ENCODE data around the gene CLPTM1L. TPM values are rescaled to one million over a fixed set of nuclear protein-coding genes. Genes with fewer than 3 reads are reported as not detected.

Gene CLPTM1L
- total RNA-seq, 1 donor from 2014 or later = 131 TPM

DNA sequence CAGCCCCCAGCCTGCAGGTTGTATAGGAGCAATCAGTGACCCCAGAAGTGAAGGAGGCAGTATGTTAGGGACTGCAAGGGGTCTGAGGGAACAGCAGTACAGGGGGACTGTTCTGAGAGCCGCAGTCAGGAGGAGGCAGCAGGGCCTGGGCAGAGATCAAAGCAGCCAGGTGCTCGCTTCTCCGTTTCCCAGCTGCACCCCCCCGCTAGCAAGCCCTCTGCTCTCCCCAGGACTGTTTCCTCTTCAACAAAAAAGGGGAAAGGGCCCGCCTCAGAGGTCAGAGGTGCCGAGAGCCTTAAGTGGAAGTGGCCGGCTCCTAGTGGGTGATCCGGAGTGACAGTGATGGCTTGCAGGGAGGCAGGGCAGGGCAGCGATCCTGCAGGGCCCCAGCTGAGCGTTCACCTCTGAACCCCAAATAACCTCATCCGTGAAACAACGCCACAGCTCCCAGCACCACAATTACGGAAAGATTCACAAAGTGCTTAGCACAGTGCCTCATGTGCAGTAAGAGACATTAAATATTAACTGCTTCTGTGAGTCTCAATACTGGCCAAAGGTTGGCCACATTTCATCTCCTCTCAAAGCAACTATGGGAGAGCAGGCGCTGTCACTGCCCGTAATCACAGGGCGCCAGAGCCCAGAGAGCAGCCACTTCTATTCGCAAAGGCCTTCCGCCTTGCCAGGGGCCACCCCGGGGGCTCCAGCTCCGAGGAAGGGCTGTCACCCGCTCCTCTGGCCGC lies 8.0 kb downstream of the CLPTM1L start:
- Mint-ChIP-seq H3K9me3 (ENCODE audit: unreplicated experiment) (peaks cover 3% of the 10 kb centered on the region), H3K4me3 (ENCODE audit: unreplicated experiment) (no peak overlapping the region)
- peaks cover 30% of the 10 kb centered on the region for H3K36me3 ChIP-seq (ENCODE audit: insufficient read depth, low read length)

GRCh38 chr5:1336106-1336561 lies 8.8 kb downstream of the CLPTM1L start:
- no peaks in the 10 kb centered on the region for H3K9me3 ChIP-seq (ENCODE audit: insufficient read depth, low read depth, low read length)
- no peaks in the 10 kb centered on the region for H3K4me1 ChIP-seq (ENCODE audit: insufficient read depth, low read length)
- FAIRE-seq = no peak
- H3K27me3 ChIP-seq (ENCODE audit: insufficient read depth, low read length) = no peaks in the 10 kb centered on the region
- Mint-ChIP-seq H3K36me3 (ENCODE audit: low read depth, unreplicated experiment) (peaks cover 16% of the 10 kb centered on the region), H3K27me3 (ENCODE audit: low read depth, unreplicated experiment) (no peaks in the 10 kb centered on the region), H3K4me1 (ENCODE audit: low read depth, unreplicated experiment) (no peaks in the 10 kb centered on the region), H3K9me3 (ENCODE audit: unreplicated experiment) (peaks cover 5% of the 10 kb centered on the region), H3K27ac (ENCODE audit: unreplicated experiment) (no peak overlapping the region), H3K4me3 (ENCODE audit: unreplicated experiment) (no peak overlapping the region)
- H3K79me2 ChIP-seq (ENCODE audit: insufficient read depth, low read length) = peaks cover 14% of the 10 kb centered on the region
- DNase-seq (ENCODE audit: low read depth) = no peak
- H3K9ac ChIP-seq (ENCODE audit: low read length) = no peak overlapping the region
- H3K27ac ChIP-seq (ENCODE audit: low read depth, low read length) = no peak overlapping the region
- H4K20me1 ChIP-seq (ENCODE audit: insufficient read depth, low read length) = peaks cover 49% of the 10 kb centered on the region
- H3K36me3 ChIP-seq (ENCODE audit: insufficient read depth, low read length) = peaks cover 25% of the 10 kb centered on the region
- H2AFZ ChIP-seq (ENCODE audit: low read depth, low read length) = no peak overlapping the region
- TF ChIP-seq EZH2 (IDR thresholded peaks at IDR 0.05; ENCODE audit: insufficient read depth, low read length) (no peak), CTCF (IDR thresholded peaks at IDR 0.05; ENCODE audit: insufficient read depth, low read depth, low read length) (no peak)
- no peak overlapping the region for H3K4me2 ChIP-seq (ENCODE audit: low read length)
- H3K4me3 ChIP-seq (ENCODE audit: insufficient read depth, low read depth, low read length) = no peak overlapping the region

More for the DNA sequence above, 8.0 kb downstream of the CLPTM1L start:
- Histone ChIP-seq H2AFZ (ENCODE audit: low read depth, low read length) (no peak overlapping the region), H4K20me1 (ENCODE audit: insufficient read depth, low read length) (peaks cover 49% of the 10 kb centered on the region), H3K4me1 (ENCODE audit: insufficient read depth, low read length) (no peaks in the 10 kb centered on the region), H3K4me2 (ENCODE audit: low read length) (no peak overlapping the region), H3K9me3 (ENCODE audit: insufficient read depth, low read depth, low read length) (no peaks in the 10 kb centered on the region), H3K4me3 (ENCODE audit: insufficient read depth, low read depth, low read length) (no peak overlapping the region), H3K79me2 (ENCODE audit: insufficient read depth, low read length) (peaks cover 19% of the 10 kb centered on the region), H3K27ac (ENCODE audit: low read depth, low read length) (no peak overlapping the region), H3K27me3 (ENCODE audit: insufficient read depth, low read length) (no peaks in the 10 kb centered on the region), H3K9ac (ENCODE audit: low read length) (no peak overlapping the region)
- H3K36me3 Mint-ChIP-seq (ENCODE audit: low read depth, unreplicated experiment) = peaks cover 17% of the 10 kb centered on the region
- FAIRE-seq = no peak
- no peak for DNase-seq (ENCODE audit: low read depth)
- H3K27me3 Mint-ChIP-seq (ENCODE audit: low read depth, unreplicated experiment) = no peaks in the 10 kb centered on the region
- H3K27ac Mint-ChIP-seq (ENCODE audit: unreplicated experiment) = no peak overlapping the region
- no peak for TF ChIP-seq CTCF (IDR thresholded peaks at IDR 0.05; ENCODE audit: insufficient read depth, low read depth, low read length)
- no peak for TF ChIP-seq EZH2 (IDR thresholded peaks at IDR 0.05; ENCODE audit: insufficient read depth, low read length)
- no peaks in the 10 kb centered on the region for H3K4me1 Mint-ChIP-seq (ENCODE audit: low read depth, unreplicated experiment)

DNA sequence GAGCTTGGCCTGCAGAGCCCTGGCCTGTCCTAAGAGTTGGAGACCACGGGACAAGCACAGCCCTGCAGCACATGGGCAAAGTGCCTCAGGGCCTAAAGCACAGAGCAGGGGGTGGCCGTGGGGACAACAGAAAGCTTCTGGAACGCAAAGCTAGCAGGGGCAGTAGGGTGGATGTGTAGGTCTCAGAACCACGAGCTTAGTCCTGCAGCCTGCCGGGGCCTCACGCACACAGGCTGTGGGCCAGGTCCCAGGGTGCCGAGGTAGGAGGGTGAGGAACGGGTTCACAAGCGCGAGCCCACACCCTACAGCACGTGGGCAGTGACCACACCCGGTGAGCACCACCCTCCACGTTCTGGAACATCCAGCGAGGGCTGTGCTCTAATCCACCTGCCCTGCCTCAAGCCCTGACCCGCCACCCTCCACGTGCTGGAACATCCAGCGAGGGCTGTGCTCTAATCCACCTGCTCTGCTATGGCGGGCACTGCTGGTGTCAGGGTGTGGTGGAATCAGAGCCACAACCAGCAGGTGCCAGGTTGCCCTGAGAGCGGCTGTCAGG lies 9.3 kb downstream of the CLPTM1L start:
- H3K27me3 ChIP-seq (ENCODE audit: insufficient read depth, low read length) = no peaks in the 10 kb centered on the region
- DNase-seq (ENCODE audit: low read depth) = no peak
- H3K27me3 Mint-ChIP-seq (ENCODE audit: low read depth, unreplicated experiment) = no peaks in the 10 kb centered on the region
- H3K9me3 ChIP-seq (ENCODE audit: insufficient read depth, low read depth, low read length) = no peaks in the 10 kb centered on the region
- H3K9me3 Mint-ChIP-seq (ENCODE audit: unreplicated experiment) = peaks cover 10% of the 10 kb centered on the region
- TF ChIP-seq EZH2 (IDR thresholded peaks at IDR 0.05; ENCODE audit: insufficient read depth, low read length) (no peak), CTCF (IDR thresholded peaks at IDR 0.05; ENCODE audit: insufficient read depth, low read depth, low read length) (no peak)
- FAIRE-seq = no peak
- H3K4me1 Mint-ChIP-seq (ENCODE audit: low read depth, unreplicated experiment) = no peaks in the 10 kb centered on the region
- H3K4me3 Mint-ChIP-seq (ENCODE audit: unreplicated experiment) = no peak overlapping the region
- no peak overlapping the region for H2AFZ ChIP-seq (ENCODE audit: low read depth, low read length)
- no peak overlapping the region for H3K4me3 ChIP-seq (ENCODE audit: insufficient read depth, low read depth, low read length)
- H3K27ac ChIP-seq (ENCODE audit: low read depth, low read length) = no peak overlapping the region
- no peaks in the 10 kb centered on the region for H3K4me1 ChIP-seq (ENCODE audit: insufficient read depth, low read length)
- peaks cover 46% of the 10 kb centered on the region for H4K20me1 ChIP-seq (ENCODE audit: insufficient read depth, low read length)
- peaks cover 22% of the 10 kb centered on the region for H3K36me3 ChIP-seq (ENCODE audit: insufficient read depth, low read length)
- peaks cover 14% of the 10 kb centered on the region for H3K79me2 ChIP-seq (ENCODE audit: insufficient read depth, low read length)
- H3K27ac Mint-ChIP-seq (ENCODE audit: unreplicated experiment) = no peak overlapping the region
- H3K36me3 Mint-ChIP-seq (ENCODE audit: low read depth, unreplicated experiment) = peaks cover 18% of the 10 kb centered on the region
- H3K9ac ChIP-seq (ENCODE audit: low read length) = no peak overlapping the region
- H3K4me2 ChIP-seq (ENCODE audit: low read length) = no peak overlapping the region

All from astrocyte (in vitro differentiated cells and primary cell).